HUES48 (cell line): ENCODE results near the gene ISX.

Experiments used
- H3K27ac ChIP-seq: one replicate; pipeline ENCODE4 v1.7.0; 2013; ENCODE audit warnings: low read depth, low read length, inconsistent platforms
- H3K27me3 ChIP-seq: 2 replicates; pipeline ENCODE4 v1.6.1; 2013; ENCODE audit warnings: mild to moderate bottlenecking, low read length; ENCODE audit not compliant: control insufficient read depth, insufficient read depth
- H3K36me3 ChIP-seq: 2 replicates; pipeline ENCODE4 v1.6.1; 2013; ENCODE audit warnings: low read length; ENCODE audit not compliant: control insufficient read depth, insufficient read depth
- H3K4me1 ChIP-seq: 2 replicates; pipeline ENCODE4 v1.6.1; 2013; ENCODE audit warnings: mild to moderate bottlenecking, low read length; ENCODE audit not compliant: control insufficient read depth, insufficient read depth
- H3K4me3 ChIP-seq: 2 replicates; pipeline ENCODE4 v1.5.1; 2013; ENCODE audit warnings: mild to moderate bottlenecking, low read depth, low read length
- H3K9ac ChIP-seq: 2 replicates; pipeline ENCODE4 v1.6.1; 2013; ENCODE audit warnings: mild to moderate bottlenecking, low read depth, low read length, moderate library complexity
- H3K9me3 ChIP-seq: 2 replicates; pipeline ENCODE4 v1.6.1; 2013; ENCODE audit warnings: low read length; ENCODE audit not compliant: control insufficient read depth, insufficient read depth

The ISX gene

DNA sequence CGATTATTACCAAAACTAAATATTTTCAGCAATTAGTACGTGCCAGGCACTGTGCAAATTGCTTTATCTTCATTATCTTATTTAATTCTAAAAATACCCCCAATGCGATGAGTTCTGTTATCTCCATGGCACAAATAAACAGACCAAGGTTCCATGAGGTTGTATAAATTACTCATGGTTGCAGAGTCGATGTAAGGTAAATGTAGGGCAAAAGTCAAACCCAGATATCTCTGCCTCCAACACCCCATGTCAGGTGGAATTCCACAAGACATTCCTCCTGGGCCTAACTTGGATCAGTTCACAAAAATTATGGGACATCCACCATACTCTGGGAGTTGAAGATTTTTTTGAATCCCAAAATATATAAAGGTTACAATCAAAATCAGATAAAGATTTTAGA lies 43.7 kb downstream of the ISX start:
- no peaks in the 10 kb centered on the region for H3K4me1 ChIP-seq
- H3K36me3 ChIP-seq, result no peaks in the 10 kb centered on the region
- no peaks in the 10 kb centered on the region for H3K9me3 ChIP-seq
- no peak overlapping the region for H3K4me3 ChIP-seq
- H3K9ac ChIP-seq, result no peak overlapping the region
- no peak overlapping the region for H3K27ac ChIP-seq
- H3K27me3 ChIP-seq, result no peaks in the 10 kb centered on the region

DNA sequence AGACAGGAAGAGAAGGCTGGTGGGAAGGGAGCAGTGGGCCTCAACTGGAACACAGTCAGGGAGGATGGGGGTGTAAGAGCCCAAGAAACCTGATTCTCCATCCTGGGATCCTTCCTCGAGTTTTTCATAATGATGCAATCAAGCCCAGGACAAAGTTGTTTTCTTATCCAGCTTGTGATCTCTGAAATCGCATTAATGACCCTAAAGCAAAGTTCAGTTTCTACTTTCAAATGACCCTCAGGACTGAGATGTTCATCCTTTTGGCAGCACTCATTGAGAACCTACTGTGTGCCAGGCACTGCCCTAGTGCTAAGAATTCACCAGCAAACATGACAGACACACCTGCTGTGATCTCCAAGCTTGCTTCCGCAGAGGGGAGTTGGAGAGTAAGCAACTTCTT lies 45.3 kb downstream of the ISX start:
- H3K4me3 ChIP-seq, result no peak overlapping the region
- no peaks in the 10 kb centered on the region for H3K9me3 ChIP-seq

DNA sequence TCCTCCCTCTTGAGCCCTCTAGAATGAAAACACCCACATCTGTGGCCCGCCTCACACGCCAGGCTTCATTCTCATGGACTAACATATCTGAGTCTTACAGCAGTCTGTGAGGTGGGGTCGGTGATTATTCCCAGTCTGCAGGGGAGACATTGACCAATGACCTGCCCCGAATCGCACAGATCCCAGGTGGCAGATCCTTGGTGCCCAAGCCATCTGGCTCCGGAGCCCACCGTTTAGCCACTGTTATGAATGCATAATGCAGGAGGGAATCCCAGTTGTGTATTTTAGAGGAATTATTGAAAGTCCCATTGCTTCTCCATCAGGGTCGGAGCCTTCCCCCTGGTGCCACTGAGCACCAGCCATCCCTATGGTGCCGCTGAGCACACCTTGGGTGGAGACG lies 47.4 kb downstream of the ISX start:
- H3K9ac ChIP-seq, result no peak overlapping the region
- H3K9me3 ChIP-seq, result no peaks in the 10 kb centered on the region
- H3K27ac ChIP-seq, result no peak overlapping the region
- no peaks in the 10 kb centered on the region for H3K4me1 ChIP-seq
- no peak overlapping the region for H3K4me3 ChIP-seq
- no peaks in the 10 kb centered on the region for H3K36me3 ChIP-seq
- no peaks in the 10 kb centered on the region for H3K27me3 ChIP-seq

More for the DNA sequence above, 45.3 kb downstream of the ISX start:
- Histone ChIP-seq H3K27me3 (no peaks in the 10 kb centered on the region), H3K27ac (no peak overlapping the region), H3K9ac (no peak overlapping the region), H3K4me1 (no peaks in the 10 kb centered on the region), H3K36me3 (no peaks in the 10 kb centered on the region)

DNA sequence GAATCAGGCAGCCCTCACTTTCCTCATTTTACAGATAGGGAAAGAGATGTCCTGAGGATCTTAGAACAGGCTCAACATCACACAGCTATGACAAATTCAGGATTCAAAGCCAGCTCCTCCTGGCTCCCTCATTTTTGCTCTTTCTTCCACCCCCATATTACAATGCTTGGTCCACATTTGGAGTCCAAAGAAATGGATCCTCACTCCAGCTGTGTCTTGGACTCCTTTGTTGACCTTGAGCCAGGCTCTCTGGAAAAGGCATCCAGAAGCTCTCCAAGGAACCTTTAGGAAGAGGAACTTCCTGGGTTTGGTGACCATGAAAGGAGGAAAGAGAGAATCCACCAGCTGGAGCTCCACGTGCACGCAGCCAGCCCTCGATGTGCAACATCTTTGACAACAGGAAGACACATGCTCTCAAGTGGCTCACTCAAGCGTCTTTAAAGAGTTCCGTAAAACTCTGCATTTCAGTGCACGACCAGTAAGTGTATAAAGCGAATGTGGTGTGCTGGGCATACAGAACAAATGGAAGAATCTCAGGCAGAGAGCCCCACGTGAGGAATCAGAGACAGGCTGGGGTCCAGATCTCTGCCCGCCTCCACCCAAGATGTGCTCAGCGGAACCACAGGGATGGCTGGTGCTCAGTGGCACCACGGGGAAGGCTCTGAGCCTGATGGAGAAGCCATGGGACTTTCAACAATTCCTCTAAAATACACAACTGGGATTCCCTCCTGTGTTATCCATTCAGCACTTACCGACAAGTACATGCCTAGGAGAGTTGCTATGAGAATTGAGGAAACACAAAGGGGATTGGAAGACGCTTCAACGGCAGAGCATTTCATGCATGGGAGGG lies 48.4 kb downstream of the ISX start:
- H3K4me1 ChIP-seq, result no peaks in the 10 kb centered on the region
- H3K9me3 ChIP-seq, result no peaks in the 10 kb centered on the region
- no peaks in the 10 kb centered on the region for H3K27me3 ChIP-seq
- H3K9ac ChIP-seq, result no peak overlapping the region
- H3K27ac ChIP-seq, result no peak overlapping the region
- H3K4me3 ChIP-seq, result no peak overlapping the region
- no peaks in the 10 kb centered on the region for H3K36me3 ChIP-seq

DNA sequence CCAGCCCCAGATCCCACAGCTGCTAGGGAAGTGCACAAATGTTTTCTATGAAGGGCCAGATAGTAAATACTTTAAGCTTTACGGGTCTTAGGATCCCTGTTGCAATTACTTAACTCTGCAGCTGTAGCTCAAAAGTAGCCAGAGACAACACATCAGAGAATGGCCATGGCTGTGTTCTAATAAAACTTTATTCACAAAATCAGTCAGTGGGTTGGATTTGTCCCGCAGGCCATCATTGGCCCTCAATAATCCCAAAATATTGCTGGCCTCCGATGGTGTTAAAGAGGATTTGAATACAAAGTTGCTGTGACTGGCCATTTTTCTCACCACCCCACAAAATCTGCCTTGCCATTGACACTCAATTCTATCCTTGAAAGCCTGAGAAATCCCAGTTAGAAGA lies 49.6 kb downstream of the ISX start:
- H3K9me3 ChIP-seq, result no peaks in the 10 kb centered on the region
- no peak overlapping the region for H3K9ac ChIP-seq
- no peak overlapping the region for H3K27ac ChIP-seq
- no peaks in the 10 kb centered on the region for H3K36me3 ChIP-seq
- H3K4me3 ChIP-seq, result no peak overlapping the region
- no peaks in the 10 kb centered on the region for H3K4me1 ChIP-seq
- H3K27me3 ChIP-seq, result no peaks in the 10 kb centered on the region

DNA sequence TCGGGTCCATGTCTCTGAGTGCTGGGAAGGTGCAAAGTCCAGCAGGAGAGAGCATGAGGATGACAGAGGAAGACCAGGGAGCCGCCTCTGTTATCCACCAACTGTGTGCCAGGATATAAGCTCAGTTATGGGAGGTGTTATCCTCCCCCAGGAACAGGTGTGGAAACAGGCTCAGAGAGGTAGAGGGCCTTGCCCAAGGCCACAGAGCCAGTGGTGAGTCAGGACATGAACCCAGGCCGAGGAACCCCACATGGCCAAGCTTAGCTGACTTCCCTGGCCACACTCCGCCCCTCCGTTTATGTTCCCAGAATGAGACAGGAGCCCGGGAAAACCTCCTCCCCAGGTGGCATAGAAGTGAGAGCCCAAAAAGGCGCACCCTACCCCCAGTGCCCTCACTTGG lies 50.3 kb downstream of the ISX start:
- H3K4me3 ChIP-seq, result no peak overlapping the region
- H3K9ac ChIP-seq, result no peak overlapping the region
- H3K27ac ChIP-seq, result no peak overlapping the region
- no peaks in the 10 kb centered on the region for H3K4me1 ChIP-seq
- no peaks in the 10 kb centered on the region for H3K9me3 ChIP-seq
- no peaks in the 10 kb centered on the region for H3K36me3 ChIP-seq
- no peaks in the 10 kb centered on the region for H3K27me3 ChIP-seq

DNA sequence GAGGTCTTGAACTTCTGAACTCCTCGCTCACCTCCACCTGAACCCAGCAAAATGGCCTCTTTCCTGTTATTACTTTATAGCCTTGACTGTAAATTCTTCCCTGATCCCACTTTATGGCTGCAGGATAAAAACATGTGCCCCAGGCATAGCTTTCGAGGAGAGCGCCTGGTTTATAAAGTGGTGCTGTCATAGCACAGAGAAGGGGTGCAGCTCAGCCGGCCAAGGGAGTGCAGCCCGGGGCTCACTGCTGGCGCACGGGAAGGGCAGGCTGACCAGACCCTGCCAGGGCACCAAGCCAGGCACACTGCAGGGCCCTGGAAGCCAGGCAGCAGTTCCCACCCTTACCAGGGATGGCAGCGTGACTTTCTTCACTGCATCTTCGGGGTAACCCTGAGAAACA lies 50.9 kb downstream of the ISX start:
- Histone ChIP-seq H3K9me3 (no peaks in the 10 kb centered on the region), H3K9ac (no peak overlapping the region), H3K4me1 (no peaks in the 10 kb centered on the region), H3K4me3 (no peak overlapping the region), H3K36me3 (no peaks in the 10 kb centered on the region), H3K27me3 (no peaks in the 10 kb centered on the region), H3K27ac (no peak overlapping the region)

DNA sequence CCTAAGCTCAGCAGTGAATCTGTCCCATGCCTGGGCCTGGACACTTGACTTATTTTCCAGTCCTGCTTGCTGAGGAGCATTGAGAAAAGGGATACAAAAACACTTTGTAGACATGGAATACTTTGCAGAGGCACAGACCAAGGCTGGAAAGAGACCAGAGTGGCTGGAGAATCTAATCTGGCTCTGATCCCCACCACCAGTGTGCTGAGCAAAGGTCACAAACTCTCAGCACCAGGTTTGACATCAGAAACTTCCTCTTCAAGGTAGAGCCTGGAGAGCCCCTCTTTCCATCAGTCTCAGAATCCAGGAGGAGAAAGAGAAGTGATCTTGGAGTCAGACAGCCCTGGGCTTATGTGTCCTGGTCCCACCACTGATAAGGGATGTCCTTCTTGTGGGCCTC lies 53.5 kb downstream of the ISX start:
- no peaks in the 10 kb centered on the region for H3K27me3 ChIP-seq
- no peak overlapping the region for H3K4me3 ChIP-seq
- no peaks in the 10 kb centered on the region for H3K36me3 ChIP-seq
- H3K9ac ChIP-seq, result no peak overlapping the region
- no peaks in the 10 kb centered on the region for H3K4me1 ChIP-seq
- no peaks in the 10 kb centered on the region for H3K9me3 ChIP-seq
- H3K27ac ChIP-seq, result no peak overlapping the region

DNA sequence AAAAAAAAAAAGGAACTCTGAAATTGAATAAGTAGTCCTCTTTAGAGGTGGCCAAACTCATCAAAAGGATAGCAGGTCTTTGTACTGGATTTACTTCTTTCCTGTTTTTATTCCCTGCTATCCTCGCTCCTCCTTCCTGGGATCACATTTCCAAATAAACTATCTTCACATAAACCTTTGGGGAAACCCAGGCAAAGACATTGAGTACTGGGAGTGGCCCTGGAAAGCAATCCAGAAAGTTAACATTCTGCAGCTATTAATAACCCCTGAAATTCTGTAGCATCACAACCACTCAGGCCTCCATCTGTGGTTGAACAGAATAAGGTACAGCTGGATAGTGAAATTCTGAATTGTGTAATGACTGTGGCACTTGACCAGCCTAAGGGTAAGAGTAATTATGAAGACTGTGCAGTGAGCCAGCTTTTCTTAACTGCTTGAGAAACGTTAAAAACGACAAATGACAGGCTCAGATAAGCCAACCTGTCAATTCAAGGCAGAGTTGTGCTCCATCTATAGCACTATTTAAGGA lies 58.8 kb downstream of the ISX start:
- no peak overlapping the region for H3K4me3 ChIP-seq
- no peaks in the 10 kb centered on the region for H3K36me3 ChIP-seq
- no peak overlapping the region for H3K27ac ChIP-seq
- no peaks in the 10 kb centered on the region for H3K9me3 ChIP-seq
- no peak overlapping the region for H3K9ac ChIP-seq
- H3K4me1 ChIP-seq, result no peaks in the 10 kb centered on the region
- no peaks in the 10 kb centered on the region for H3K27me3 ChIP-seq

DNA sequence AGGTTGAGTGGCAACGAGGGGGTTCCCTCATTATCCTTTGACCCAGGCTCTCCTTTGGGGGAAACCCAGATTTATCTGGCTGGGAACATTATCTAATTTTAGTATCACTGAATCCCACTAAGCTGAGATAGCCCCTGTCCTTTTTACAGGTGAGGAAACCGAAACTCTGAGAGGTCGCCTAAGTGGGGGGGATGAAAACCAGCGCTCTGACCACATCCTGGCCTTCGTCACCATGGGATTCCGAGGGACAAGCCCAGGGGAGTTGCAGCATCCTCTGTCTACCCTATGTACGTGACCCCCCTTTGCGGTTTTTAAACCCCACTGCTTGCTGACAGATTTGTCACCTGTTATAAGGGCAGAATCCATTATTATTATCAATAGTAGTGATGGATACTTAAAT lies 61.0 kb downstream of the ISX start:
- Histone ChIP-seq H3K36me3 (no peaks in the 10 kb centered on the region), H3K27me3 (no peaks in the 10 kb centered on the region), H3K9ac (no peak overlapping the region), H3K9me3 (no peaks in the 10 kb centered on the region), H3K27ac (no peak overlapping the region), H3K4me3 (no peak overlapping the region), H3K4me1 (no peaks in the 10 kb centered on the region)

DNA sequence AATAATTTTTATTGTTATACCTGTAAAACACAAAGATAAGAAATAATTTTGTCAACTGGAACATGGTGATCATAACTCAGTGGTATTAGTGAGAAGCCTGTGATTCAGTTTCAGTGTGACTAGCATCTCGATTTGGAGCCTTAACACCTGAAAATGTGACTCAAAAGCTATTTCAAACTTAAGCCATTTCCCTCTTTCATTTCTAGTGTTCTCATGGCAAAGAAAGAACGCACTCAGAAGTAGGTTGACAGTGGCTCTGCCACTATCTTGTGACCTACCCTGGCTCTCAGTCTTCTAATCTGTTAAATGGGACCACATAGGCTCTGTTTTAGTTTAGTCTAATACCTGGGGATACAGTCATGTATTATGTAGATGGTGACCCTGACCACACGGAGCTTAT lies 62.7 kb downstream of the ISX start:
- Histone ChIP-seq H3K4me3 (no peak overlapping the region), H3K4me1 (peaks cover 8% of the 10 kb centered on the region), H3K9ac (no peak overlapping the region), H3K9me3 (no peaks in the 10 kb centered on the region), H3K36me3 (no peaks in the 10 kb centered on the region), H3K27ac (no peak overlapping the region), H3K27me3 (no peaks in the 10 kb centered on the region)
